Stimulated activated CD4-positive, alpha-beta T cell treated with anti-CD3 and anti-CD28 coated beads, Interleukin-1b, Interleukin-23, amount 100 ng/mL, for 4 hours (primary cell): ENCODE results near the gene WDR93.
"Not testable (repeated sequence)": the region's sequence is repeated elsewhere in the genome, so short reads cannot be mapped to it uniquely, and the experiment has no call there.

Experiments
- DNase-seq, 2 donors: peaks; one replicate each; pipeline ENCODE4 v3.0.0-alpha.2; 2020; ENCODE audit warnings: low read depth in 2 of 2

Gene WDR93

GRCh38 chr15:89769366-89769765 is 78.8 kb downstream of the WDR93 start:
- DNase-seq = no peak

GRCh38 chr15:89770041-89770440 is 79.4 kb downstream of the WDR93 start:
- DNase-seq = no peak

DNA sequence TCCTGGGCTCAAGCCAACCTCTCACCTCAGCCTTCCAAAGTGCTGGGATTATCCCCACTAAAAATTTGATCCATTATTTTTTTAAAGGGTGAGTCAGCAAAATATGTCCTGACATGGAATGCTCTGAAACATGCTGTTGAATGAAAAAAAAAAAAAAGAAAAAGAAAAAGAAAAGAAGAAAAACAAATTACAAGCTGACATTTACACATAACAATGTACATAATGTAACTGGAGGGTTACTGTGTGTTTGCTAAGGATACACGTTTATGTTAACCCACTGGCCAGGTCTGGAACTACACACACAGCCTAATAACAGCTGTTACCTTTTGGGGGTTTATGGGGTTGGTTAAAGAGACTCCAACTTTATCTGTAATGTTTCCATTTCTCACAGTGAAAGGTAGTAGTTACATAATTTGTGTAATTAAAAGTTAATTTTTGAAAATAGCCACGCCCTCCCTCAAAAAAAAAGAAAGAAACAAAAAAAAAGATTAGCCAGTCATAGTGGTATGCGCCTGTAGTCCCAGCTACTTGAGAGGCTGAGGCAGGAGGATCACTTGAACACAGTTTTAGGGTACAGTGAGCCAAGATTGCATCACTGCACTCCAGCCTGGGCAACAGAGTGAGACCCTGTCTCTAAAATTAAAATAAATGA is 82.4 kb downstream of the WDR93 start:
- DNase-seq = no peak

- no peak for DNase-seq
Measured at GRCh38 chr15:89774492-89774891, 83.9 kb downstream of the WDR93 start.

DNA sequence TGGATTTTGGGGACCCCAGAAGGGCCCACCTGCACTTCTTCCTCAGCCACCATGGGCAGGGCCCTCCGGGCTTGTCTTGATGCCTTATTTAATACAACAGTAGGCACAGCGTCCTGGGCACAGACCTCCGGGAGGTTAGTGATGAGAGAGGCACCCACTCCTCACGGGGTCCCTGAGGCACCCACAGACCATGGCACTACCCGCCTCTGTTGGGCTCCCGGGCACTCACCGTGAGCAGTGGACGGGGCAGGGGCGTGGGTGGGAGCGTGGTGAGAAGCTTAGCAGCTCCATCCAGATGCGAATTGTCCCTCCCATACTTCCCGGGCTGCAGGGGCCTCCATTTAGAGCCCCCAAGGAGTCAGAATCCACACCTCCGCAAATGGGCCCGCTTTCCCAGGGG is 85.2 kb downstream of the WDR93 start:
- DNase-seq = no peak

DNA sequence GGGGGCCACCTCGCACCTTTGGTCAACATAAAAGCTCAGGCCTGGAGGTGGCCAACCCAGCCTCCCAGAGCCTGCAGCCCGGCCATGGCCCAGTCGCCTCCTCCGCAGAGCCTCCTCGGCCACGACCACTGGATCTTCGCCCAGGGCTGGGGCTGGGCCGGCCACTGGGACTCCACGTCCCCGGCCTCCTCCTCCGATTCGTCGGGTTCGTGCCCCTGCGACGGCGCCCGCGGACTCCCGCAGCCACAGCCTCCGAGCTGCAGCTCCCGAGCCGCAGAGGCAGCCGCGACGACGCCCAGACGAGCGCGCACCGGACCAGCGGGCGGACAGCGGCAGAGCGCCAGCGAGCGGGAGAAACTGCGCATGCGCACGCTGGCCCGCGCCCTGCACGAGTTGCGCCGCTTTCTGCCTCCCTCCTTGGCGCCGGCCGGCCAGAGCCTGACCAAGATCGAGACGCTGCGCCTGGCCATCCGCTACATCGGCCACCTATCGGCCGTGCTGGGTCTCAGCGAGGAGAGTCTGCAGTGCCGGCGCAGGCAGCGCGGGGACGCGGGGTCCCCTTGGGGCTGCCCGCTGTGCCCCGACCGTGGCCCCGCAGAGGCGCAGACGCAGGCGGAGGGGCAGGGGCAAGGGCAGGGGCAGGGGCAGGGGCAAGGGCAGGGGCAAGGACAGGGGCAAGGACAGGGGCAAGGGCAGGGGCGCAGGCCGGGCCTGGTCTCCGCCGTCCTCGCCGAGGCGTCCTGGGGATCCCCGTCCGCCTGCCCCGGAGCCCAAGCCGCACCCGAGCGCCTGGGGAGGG is 85.9 kb downstream of the WDR93 start, which contains the start of gene MESP2:
TSS of gene MESP2 (plus strand) at position 59 of the 799 bp plus-strand sequence. CDS start at position 85, 26 bp downstream.
- DNase-seq = peak; percentile 10 to 44

- DNase-seq = no peak
Measured at GRCh38 chr15:89777073-89777751, 86.6 kb downstream of the WDR93 start.

DNA sequence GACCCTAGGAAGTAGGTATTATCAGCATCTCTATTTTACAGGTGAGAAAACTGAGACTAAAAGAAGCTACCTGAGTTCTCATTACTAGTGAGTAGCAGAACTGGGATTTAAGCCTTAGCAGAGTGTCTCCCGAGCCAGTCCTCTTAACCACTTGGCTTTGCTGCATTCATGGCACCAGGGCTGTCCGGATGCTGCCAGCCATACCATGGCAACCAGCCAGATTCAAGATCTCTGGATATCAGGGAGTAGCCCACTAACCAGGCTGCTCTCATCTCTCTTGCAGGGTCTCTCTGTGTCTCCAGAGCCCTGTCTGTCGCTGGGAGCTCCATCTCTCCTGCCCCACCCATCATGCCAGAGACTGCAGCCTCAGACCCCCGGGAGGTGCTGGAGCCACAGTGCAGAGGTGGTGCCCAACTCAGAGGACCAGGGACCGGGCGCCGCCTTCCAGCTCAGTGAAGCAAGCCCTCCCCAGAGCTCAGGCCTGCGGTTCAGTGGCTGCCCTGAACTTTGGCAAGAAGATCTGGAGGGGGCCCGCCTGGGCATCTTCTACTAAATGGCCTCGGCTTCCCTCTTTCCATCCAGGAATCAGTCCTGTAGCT is 87.3 kb downstream of the WDR93 start:
- no peak for DNase-seq

DNA sequence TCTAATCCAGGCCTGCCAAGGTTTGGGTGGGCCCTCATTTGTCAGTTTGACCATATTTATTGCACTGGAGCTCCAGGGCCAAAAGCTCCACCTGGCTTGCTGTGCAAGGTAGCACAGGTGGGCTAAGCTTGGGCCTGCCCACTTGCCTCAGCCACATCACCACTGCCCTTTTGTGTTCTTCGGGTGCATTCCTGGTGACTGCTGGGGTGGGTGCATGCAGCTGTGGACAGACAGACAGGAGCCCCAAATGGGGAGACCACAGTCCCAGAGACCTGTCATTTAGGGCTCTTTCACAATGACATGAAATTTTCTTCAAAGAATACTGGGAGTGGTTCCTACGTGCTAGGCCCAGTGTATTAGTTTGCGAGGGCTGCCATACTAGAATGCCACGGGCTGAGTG is 88.2 kb downstream of the WDR93 start:
- DNase-seq = no peak

DNA sequence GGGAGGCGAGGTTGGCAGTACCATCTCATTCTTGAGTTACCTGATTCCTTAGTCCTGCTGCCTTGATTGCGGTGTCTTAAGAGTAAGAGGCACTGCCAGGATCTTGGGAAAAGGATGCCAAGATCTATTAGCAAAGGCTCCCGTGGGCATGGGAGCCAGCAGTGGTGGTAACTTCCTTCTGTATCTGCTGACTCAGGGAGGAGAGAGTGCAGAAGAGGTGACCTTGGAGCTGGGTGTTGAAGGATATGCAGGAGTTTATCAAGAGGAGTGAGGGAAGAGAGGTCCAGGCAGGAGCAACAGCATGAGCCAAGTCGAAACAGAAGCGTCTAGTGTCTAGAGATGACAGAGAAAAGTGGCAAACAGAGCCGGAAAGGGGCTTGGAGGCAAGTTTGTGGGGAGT is 90.0 kb downstream of the WDR93 start:
- no peak for DNase-seq

DNA sequence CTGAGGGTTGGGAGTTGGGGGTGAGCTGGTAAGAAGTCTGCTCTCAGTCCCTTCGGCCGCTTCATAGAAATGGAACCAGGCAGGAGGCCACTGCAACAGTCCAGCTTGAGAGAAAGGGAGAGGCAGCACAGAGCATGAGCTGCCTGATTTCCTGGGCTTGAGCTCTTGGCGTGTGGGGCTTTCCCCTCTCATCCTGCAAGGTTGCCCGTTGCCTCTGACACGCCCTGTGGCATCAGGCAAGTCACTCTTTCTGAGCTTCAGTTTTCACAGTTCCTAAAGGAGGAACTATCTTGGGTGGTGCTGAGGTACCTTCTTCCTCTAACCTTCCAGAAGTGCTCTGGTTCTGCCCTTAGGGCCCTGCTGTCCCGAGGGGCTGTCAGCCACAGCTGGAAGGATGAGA is 90.4 kb downstream of the WDR93 start:
- DNase-seq = no peak

- DNase-seq = no peak
Measured at GRCh38 chr15:89781891-89782618, 91.4 kb downstream of the WDR93 start.

- not testable (repeated sequence) for DNase-seq
Measured at GRCh38 chr15:89782619-89782950, 92.0 kb downstream of the WDR93 start.

DNA sequence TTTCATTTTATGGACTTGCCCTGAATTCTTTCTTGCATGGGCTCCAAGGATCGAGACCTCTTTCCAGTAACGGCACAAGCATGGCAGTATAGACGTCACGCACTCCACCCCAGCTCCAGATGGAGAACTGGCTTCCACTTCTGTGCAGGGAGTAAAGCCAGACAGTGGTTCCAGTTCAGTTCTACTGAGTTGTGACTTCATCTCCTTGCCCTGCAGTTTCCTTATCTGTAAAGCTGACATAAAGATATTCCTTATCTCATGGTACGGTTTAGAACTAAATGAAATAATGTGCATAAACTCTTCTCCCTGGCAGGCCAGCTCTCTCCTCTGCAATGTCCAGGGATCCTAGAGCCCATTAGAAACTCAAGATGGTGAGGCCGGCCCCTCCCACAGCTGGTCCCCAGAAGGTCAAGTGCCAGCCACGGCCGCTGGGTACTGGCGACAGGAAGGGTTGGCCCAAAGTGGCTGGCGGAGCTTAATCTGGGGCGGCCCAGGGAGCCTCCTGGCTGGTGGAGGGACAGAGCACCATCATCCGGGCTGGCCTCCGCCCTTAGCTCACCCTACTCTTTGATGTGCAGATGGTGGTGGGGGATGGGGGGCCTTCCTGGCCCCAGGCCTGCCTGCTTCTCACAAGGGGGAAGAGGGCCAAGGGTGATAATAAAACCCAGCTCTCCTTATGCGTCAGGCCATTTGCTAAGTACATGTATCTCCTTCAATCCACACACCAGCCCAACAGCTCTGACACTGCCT is 92.7 kb downstream of the WDR93 start:
- DNase-seq = no peak

GRCh38 chr15:89783861-89784685 is 93.5 kb downstream of the WDR93 start:
- no peak for DNase-seq

- DNase-seq = no peak
Measured at GRCh38 chr15:89784686-89784960, 94.0 kb downstream of the WDR93 start.

DNA sequence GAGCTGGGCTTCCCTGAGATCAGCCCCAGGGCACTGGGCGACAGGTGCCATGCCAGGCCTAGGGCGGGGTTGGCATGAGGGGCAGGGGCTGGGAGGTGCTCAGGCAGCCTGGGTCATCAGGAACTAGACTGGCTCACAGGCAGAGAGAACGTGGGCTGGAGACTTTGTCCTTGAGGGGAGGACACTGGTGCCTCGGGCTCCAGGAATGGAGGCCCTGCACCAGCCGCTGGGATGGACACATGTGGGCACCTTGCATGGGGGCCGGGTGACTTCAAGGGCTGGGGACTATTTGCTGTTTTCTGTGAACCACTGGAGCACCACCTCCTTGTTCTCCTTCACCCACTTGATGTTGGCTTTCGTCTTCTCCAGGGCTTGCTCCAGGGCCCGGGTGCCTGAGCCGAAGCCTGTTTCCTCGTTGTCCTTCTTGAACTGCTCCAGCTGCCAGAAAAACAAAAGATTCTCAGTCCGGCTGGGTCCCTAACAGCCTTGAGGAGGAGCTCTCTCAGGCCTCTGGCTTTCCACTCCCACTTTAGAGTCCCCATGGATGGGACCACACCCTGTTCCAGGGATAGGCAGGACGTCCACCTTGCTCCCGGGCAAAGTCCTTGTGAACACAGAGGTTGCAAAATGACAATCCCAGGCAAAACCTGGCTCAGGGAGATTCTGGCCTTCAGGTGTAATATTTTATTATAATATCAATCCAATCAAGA is 94.6 kb downstream of the WDR93 start:
- no peak for DNase-seq

DNA sequence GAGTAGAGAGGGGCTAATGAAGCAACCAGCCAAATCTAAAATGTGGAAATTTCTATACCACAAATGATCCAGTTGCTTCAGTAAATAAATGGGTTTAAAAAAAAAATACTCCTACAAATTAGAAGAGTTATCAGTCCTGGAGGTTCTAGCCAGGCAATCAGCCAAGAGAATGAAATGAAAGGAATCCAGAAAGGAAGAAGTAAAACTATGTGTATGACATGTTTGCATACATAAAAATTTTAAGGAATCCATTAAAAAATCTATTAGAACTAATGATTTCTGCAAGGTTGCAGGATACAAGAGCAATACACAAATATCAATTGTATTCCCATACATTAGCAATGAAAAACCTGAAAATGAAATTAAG is 95.1 kb downstream of the WDR93 start:
- no peak for DNase-seq

DNA sequence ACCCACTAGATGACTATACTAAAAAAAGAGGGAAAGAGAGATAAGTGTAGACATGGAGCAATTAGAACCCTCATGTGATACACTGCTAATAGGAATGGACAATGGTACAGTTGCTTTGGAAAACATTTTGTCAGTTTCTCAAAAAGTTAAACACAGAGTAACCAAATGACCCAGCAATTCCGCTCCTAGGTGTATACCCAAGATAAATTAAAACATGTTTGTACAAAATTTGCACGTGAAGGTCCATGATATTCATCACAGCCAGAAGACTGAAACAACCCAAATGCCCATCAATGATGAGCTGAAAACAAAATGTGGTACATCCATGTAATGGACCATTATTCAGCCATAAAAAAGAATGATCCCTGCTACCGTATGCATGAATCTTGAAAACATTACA is 97.3 kb downstream of the WDR93 start:
- no peak for DNase-seq

GRCh38 chr15:89788585-89788984 is 98.0 kb downstream of the WDR93 start:
- not testable (repeated sequence) for DNase-seq
